GM18858 (cell line): ENCODE results near the gene DIS3L2.

Experiments
- ATAC-seq: cut with Tn5 transposase; IDR thresholded peaks from one replicate; pipeline ENCODE4 v1.9.1; 2021; ENCODE audit not compliant: unreplicated experiment

DIS3L2 gene

DNA sequence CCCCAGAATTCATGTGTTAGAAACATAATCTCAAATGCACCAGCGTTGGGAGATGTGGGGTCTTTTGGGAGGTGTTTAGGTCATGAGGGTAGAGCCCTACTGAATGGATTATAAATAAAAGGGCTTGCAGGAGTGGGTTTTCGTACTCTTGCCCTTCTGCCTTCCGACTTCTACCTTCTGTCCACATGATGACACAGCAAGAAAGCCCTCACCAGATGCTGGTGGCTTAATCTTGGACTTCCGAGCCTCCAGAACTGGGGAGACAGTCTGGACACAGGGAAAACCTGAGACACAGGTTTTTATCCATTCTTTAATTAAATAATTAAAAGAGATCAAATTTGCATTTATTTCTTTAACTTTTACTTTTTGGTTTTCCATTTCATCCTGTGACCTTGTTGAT is 87.8 kb downstream of the DIS3L2 start:
- ATAC-seq, result no peak

DNA sequence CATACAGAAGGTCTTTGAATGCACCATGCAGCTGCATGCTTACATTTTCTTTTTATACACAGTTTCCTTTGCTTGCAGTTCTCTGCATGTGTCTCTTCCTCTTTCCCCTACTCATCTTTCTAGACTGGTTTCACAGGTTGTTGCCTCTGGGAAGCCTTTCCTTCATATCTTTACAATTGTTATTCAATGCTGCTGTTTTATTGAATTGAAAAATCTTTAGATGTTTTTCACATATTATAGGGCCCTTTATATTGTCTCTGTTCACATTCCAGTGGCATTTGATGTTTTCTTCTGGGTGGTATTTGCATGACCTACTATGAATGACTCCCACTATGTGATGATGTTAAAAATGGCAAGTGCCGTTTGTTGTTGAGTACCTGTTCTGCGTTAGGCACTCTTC is 91.1 kb downstream of the DIS3L2 start:
- no peak for ATAC-seq

DNA sequence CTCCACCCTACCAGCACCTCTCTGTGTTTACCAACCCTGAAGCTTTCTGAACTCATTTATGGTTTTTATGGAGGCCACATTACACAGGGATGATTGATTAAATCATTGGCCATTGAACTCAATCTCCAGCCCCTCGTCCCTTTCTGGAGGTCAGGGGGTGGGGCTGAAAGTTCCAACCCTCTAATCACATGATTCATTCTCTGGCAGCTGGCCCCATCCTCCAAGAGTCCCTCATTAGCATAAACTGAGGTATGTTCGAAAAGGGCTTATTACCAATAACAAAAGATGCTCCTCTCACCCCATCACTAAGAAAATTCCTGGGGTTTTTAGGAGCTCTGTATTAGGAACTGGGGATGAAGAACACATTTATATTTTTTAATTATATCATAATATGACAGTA is 92.3 kb downstream of the DIS3L2 start:
- no peak for ATAC-seq

DNA sequence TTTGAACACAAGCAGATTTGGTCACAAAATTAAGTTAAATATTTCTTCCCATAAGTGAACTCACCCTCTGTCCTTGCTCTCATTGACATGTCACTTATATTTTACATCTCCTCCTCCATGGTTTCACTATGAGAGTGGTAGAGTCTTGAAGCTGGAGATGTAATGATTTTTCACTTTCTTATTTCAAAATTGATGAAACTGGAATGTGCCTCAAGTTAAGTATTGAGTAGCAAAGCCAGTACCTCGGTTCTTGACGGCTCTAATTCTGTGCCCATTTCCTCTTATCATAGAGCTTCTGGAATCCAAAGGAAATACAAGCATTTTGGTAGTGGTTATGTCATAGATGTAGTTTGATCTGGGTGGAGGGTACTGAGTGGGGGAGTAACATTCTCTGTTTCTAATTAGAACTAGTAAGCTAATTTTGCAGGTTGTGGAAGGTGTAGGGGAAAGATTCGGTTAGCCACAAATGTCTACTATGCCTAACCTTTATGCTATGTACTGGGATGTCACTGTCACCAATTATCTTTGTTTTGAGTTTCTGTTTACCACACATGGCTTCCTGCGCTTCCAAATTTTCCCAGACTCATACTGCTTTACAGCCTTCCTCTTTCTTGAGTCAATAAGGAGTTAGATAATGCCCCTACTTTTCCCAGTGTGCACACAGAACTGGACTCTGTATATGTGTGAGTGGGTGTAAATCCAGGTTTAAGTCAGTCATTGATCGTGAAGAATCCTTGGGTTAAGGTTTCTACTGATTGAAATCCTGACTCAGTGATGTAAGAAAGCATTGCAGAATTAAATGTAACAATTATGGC is 96.8 kb downstream of the DIS3L2 start:
- no peak for ATAC-seq

DNA sequence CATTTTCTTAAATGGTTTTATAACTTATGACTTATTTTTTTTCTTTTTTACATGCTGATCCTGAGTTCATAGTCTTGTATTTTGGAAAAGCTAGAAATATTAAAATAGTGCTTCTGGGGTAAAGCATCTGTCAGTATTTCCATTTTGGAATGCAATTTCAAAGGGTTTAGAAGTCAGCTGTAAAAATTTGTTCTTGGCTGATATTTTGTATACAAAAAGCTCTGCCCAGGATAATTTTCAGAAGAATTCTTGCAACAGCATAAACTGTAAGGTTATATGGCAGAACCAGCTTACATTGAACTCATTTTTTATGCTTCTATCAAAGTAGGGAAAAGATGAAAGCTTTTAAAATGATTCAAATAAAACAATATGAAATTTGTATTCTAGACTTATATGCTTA is 97.4 kb downstream of the DIS3L2 start:
- no peak for ATAC-seq

DNA sequence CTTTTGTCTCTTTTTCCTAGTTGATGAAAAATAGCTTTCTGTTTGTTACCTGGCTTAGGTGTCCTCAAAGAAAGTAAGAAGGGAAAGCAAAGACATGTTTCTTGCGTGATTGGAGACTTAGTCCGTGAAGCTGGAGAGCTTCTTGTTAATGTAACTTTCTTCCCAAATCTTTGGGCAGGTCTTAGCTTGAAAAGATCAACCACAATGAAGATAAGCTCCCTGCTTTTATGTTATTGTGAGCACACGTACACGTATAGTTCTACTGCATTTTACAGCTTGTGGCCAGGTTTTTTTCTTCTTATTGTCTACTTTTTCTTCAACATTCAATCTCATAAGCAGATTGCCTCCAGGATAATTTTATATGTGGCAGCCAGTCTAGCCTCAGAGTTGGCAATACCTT is 99.8 kb downstream of the DIS3L2 start:
- ATAC-seq, result no peak

DNA sequence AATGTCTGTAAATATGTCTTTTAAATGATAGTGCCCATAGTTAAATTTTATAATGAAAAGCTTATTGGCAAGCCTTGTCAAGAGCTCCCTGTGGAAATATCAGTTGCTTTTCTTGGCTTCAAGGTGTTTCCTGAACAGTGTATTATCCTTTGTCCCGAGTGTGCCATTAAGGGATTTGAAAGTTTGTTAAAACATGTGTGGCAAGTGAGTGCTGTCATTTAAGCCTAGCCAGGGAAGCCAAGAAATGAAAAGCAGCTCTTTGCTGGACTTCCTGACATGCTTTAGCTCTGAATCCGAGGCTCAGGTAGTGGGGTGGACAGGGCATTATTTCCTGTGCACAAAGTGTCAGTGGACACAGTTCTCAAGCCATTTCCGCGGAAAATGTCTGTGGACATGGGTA is 111.5 kb downstream of the DIS3L2 start:
- no peak for ATAC-seq

GRCh38 chr2:232073699-232074098 is 112.2 kb downstream of the DIS3L2 start:
- no peak for ATAC-seq

GRCh38 chr2:232075080-232075479 is 113.6 kb downstream of the DIS3L2 start:
- no peak for ATAC-seq

GRCh38 chr2:232075859-232076258 is 114.3 kb downstream of the DIS3L2 start:
- no peak for ATAC-seq

DNA sequence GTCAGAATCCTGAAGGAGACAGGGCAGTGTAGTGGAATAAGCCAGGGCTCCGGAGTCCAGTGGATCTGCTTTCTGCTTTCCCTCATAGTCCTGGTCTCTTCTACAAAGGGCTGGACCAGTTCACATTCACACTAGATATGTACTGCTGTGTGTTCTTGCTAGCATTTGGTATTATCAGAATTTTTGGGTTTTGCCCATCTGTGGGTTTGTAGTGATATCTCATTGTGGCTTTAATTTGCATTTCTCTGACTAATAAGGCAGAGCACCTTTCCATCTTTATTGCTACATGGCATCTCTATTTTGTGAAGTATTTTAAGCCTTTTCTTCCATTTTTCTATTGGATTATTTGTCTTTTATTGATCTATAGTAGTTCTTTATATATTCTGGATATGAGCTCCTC is 114.8 kb downstream of the DIS3L2 start:
- no peak for ATAC-seq

DNA sequence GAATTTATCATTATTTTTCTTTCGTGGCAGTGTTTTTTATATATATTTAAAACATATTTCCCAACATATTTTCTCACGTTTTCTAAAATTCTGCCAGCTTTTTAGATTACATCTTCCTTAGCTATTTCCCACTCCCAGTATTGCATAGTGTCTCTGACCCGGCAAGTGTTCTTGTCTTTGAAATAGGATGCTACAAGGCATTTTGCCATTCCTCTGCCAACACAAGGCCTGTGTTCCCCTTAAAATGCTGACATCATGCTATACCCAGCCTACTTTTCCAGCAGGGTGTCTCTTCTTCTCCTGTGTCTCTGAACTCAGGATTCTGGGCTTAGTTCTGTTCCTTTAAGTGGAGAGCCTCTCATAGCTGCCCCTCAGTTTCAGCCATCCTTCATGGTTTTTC is 115.2 kb downstream of the DIS3L2 start:
- ATAC-seq, result no peak

GRCh38 chr2:232085164-232085563 is 123.7 kb downstream of the DIS3L2 start:
- ATAC-seq, result no peak

DNA sequence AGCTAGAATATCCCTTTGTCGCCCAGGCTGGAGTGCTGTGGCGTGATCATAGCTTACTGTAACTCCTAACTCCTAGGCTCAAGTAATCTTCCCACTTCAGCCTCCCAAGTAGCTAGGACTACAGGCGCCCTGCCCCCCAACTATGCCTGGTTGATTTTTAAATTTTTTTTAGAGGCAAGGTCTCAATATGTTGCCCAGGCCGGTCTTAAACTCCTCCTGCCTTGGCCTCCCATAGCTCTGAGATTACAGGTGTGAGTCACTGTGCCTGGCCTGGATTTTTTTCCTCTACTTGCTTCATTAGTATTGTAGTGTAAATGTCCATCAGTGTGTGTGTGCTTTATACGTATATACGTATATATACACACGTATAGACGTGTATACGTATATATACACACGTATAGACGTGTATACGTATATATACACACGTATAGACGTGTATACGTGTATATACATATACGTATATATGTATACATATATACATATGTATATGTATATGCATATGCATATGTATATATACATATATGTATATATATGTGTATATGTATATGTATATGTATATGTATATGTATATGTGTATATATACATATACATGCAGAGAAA is 124.4 kb downstream of the DIS3L2 start:
- ATAC-seq, result no peak

- no peak for ATAC-seq
Observed at GRCh38 chr2:232088771-232089170, 127.3 kb downstream of the DIS3L2 start.

DNA sequence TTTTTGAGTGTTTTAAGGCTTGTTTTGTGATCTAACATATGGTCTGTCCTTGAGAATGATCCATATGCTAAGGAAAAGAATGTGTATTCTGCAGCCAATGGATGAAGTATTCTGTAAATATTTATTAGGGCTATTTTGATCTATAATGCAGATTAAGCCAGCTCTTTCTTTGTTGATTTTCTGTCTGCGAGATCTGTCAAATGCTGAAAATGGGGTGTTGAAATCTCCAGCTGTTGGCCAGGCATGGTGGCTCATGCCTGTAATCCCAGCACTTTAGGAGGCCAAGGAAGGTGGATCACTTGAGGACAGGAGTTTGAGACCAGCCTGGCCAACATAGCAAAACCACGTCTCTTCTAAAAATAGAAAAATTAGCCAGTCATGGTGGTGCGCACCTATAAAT is 132.7 kb downstream of the DIS3L2 start:
- ATAC-seq, result no peak

DNA sequence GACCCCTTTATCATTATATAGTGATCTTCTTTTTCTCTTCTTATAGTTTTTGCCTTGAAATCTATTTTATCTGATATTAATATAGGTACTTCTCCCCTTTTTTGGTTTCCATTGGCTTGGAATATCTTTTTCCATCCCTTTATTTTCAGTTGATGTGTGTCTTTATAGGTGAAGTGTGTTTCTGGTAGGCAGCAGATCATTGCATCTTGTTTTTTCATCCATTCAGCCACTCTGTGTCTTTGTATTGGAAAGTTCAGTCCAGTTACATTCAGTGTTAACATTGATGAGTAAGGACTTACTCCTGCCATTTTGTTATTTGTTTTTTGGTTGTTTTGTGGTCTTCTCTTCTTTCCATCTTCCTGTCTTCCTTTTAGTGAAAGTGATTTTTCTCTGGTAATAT is 133.4 kb downstream of the DIS3L2 start:
- no peak for ATAC-seq

- no peak for ATAC-seq
Observed at GRCh38 chr2:232097260-232097659, 135.7 kb downstream of the DIS3L2 start.

- ATAC-seq, result no peak
Observed at GRCh38 chr2:232097758-232098157, 136.2 kb downstream of the DIS3L2 start.

GRCh38 chr2:232102380-232102779 is 140.9 kb downstream of the DIS3L2 start:
- ATAC-seq, result no peak

DNA sequence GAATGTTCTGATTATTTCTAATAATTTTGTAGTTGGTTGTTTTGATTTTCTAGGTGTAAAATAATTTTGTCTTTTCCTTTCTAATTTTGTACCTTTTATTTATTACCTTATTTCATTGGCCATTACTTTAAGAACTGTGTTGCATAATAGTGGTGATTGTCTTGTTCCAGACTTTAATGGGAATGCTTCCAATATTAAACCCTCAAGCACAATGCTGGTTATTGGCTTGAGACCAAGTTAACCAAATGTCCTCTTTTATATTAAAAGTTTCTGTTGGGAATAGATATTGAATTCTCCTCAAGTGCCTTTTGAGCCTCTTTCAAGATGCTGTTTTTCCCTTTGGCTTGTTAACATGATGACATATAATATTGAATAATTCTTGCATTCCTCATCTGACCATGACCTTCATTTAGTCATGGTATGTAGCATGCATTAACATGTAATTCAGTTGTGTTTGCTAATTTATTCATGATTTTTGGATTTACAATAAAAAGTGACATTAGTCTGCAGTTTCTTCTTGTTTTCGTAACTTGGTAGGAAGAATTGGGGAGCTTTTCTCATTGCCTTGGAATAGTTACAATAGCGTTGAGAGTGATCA is 141.7 kb downstream of the DIS3L2 start:
- ATAC-seq, result no peak

GRCh38 chr2:232104076-232104646 is 142.6 kb downstream of the DIS3L2 start:
- no peak for ATAC-seq
